MM.1S (cell line): Measurements from ENCODE around the gene ADAMTS2.
A peak's percentile ranks its signal among the peaks of the same experiment; 100 is the strongest.

Source experiments
- DNase-seq: peaks from one replicate; pipeline ENCODE4 v3.0.0-alpha.2; 2015
- H2AFZ ChIP-seq: fragments of 300-600 bp; sonication (generic); 2 replicates; pipeline ENCODE4 v1.6.0; 2016; ENCODE audit warnings: antibody characterized with exemption, low read length
- H3F3A ChIP-seq: fragments of 300-600 bp; sonication (generic); 2 replicates; pipeline ENCODE4 v1.6.1; 2016; ENCODE audit warnings: mild to moderate bottlenecking, antibody characterized with exemption, low read length, moderate library complexity, mixed read lengths; ENCODE audit not compliant: insufficient read depth
- H3K27ac ChIP-seq: fragments of 300-600 bp; sonication (generic); 2 replicates; pipeline ENCODE4 v1.5.1; 2016; ENCODE audit warnings: mild to moderate bottlenecking, low read length
- H3K27me3 ChIP-seq: fragments of 300-600 bp; sonication (generic); replicated peaks from 2 replicates; pipeline ENCODE4 v1.6.0; 2016; ENCODE audit warnings: low read length; ENCODE audit not compliant: insufficient read depth
- H3K36me3 ChIP-seq: fragments of 300-600 bp; sonication (generic); replicated peaks from 2 replicates; pipeline ENCODE4 v1.6.1; 2016; ENCODE audit warnings: mild to moderate bottlenecking, low read length, mixed read lengths; ENCODE audit not compliant: insufficient read depth
- H3K4me1 ChIP-seq: fragments of 300-600 bp; sonication (generic); 2 replicates; pipeline ENCODE4 v1.6.1; 2016; ENCODE audit warnings: low read length, mixed read lengths
- H3K4me2 ChIP-seq: fragments of 300-600 bp; sonication (generic); 2 replicates; pipeline ENCODE4 v1.6.0; 2016; ENCODE audit warnings: low read depth, low read length
- H3K4me3 ChIP-seq: fragments of 300-600 bp; sonication (generic); 2 replicates; pipeline ENCODE4 v1.5.1; 2016; ENCODE audit warnings: low read length, mixed read lengths
- H3K79me2 ChIP-seq: fragments of 300-600 bp; sonication (generic); 2 replicates; pipeline ENCODE4 v1.6.1; 2016; ENCODE audit warnings: mixed run types, low read length, mixed read lengths
- H3K9ac ChIP-seq: fragments of 300-600 bp; sonication (generic); 2 replicates; pipeline ENCODE4 v1.6.1; 2016; ENCODE audit warnings: low read length, mixed read lengths
- H3K9me2 ChIP-seq: fragments of 300-600 bp; sonication (generic); replicated peaks from 2 replicates; pipeline ENCODE4 v1.6.1; 2016; ENCODE audit warnings: mild to moderate bottlenecking, low read length, mixed read lengths; ENCODE audit not compliant: insufficient read depth
- H3K9me3 ChIP-seq: fragments of 300-600 bp; sonication (generic); replicated peaks from 2 replicates; pipeline ENCODE4 v1.6.1; 2016; ENCODE audit warnings: mild to moderate bottlenecking, low read length, mixed read lengths; ENCODE audit not compliant: insufficient read depth
- H4K20me1 ChIP-seq: fragments of 300-600 bp; sonication (generic); 2 replicates; pipeline ENCODE4 v1.6.1; 2016; ENCODE audit warnings: mild to moderate bottlenecking, low read length, moderate library complexity, mixed read lengths; ENCODE audit not compliant: insufficient read depth
- EZH2 ChIP-seq: fragments of 300-600 bp; sonication (generic); optimal IDR thresholded peaks from 2 replicates; pipeline ENCODE3; 2017; ENCODE audit warnings: low read depth, mild to moderate bottlenecking, antibody characterized with exemption, low read length, mixed read lengths
- EZH2phosphoT487 ChIP-seq: fragments of 300-600 bp; sonication (generic); IDR thresholded peaks from 2 replicates; pipeline ENCODE4 v1.6.1; 2018; ENCODE audit warnings: antibody characterized with exemption, low read length
- TF ChIP-seq, protein P1 (sequence below): fragments of 300-600 bp; sonication (generic); IDR thresholded peaks from 2 replicates; pipeline ENCODE4 v1.5.1; 2016; ENCODE audit warnings: antibody characterized with exemption, low read length, mixed read lengths

The ADAMTS2 gene

DNA sequence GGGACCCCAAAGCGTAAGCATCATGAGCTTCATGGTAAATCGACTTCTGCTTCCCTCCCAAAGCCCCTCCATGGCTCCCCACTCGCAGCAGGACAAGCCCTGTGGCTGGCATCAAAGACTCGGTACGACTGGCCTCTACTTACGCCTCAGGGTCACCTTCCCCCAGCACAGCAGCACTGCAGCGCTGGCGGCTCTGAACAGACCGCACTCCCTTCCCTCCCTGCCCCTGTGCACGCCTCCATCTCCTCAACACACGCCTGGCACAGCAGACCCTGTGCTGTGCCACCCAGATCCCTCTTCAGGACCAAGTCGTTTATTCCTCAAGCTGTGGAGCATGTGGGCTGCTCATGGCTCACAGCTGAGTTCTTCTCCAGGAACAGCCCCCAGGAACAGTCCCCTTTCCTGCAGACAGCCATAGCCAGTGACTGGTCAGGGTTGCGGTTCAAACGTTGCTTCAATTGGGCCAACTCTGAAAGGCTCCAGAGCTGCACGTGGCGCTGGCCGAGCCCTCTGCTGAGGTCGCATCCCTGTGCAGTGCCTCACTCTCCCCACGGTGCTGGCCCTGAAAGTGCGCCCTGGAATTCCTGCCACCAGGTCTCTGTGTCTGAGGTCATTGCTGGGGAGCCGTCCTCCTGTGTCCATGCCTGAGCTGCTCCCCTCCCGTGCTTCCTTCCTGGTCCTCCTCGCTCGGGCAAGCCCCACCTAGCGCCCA, 197.1 kb downstream of the ADAMTS2 start:
- Histone ChIP-seq H4K20me1 (no peaks in the 10 kb centered on the region), H3F3A (no peaks in the 10 kb centered on the region), H3K36me3 (no peaks in the 10 kb centered on the region), H3K4me2 (no peak overlapping the region), H2AFZ (no peak overlapping the region), H3K27ac (no peak overlapping the region), H3K9me3 (no peaks in the 10 kb centered on the region), H3K9ac (no peak overlapping the region), H3K4me3 (no peak overlapping the region), H3K4me1 (no peaks in the 10 kb centered on the region), H3K27me3 (peaks cover 13% of the 10 kb centered on the region), H3K79me2 (no peaks in the 10 kb centered on the region), H3K9me2 (no peaks in the 10 kb centered on the region)
- no peak for DNase-seq
- TF ChIP-seq EZH2phosphoT487 (no peak), EZH2 (no peak)
- TF ChIP-seq, protein P1, sequence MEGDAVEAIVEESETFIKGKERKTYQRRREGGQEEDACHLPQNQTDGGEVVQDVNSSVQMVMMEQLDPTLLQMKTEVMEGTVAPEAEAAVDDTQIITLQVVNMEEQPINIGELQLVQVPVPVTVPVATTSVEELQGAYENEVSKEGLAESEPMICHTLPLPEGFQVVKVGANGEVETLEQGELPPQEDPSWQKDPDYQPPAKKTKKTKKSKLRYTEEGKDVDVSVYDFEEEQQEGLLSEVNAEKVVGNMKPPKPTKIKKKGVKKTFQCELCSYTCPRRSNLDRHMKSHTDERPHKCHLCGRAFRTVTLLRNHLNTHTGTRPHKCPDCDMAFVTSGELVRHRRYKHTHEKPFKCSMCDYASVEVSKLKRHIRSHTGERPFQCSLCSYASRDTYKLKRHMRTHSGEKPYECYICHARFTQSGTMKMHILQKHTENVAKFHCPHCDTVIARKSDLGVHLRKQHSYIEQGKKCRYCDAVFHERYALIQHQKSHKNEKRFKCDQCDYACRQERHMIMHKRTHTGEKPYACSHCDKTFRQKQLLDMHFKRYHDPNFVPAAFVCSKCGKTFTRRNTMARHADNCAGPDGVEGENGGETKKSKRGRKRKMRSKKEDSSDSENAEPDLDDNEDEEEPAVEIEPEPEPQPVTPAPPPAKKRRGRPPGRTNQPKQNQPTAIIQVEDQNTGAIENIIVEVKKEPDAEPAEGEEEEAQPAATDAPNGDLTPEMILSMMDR = no peak

DNA sequence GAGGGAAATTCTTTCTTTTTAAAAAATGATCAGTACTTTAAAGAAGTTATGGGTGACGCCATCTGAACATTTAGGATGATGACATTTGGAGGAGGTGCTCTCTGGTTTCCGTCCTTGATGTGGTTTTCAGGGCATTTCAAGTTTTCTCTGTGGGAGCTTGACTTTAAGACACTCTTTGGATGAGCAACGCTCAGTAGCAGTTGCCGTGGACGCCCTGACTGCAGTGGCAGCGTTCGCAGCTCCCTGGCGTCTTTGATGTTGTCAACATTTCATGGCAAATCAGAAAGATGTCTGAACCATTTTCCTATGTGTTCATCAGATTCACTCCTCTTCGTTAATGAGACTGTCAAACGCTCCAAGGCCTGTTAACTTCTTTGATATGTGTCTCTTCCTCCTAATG, 199.0 kb downstream of the ADAMTS2 start:
- Histone ChIP-seq H2AFZ (no peak overlapping the region), H4K20me1 (no peaks in the 10 kb centered on the region), H3K27ac (peak overlapping the region; percentile 7; the same call in 1 of the 2 replicates), H3K4me1 (peaks cover 14% of the 10 kb centered on the region), H3K27me3 (peaks cover 13% of the 10 kb centered on the region), H3K4me2 (0 out of 2 replicates have a peak overlapping the region, but pooled peaks have one; percentile 27), H3F3A (no peaks in the 10 kb centered on the region), H3K79me2 (no peaks in the 10 kb centered on the region), H3K9me2 (no peaks in the 10 kb centered on the region), H3K9me3 (no peaks in the 10 kb centered on the region), H3K4me3 (no peak overlapping the region), H3K9ac (no peak overlapping the region), H3K36me3 (no peaks in the 10 kb centered on the region)
- no peak for DNase-seq
- TF ChIP-seq EZH2phosphoT487 (no peak), EZH2 (no peak)
- TF ChIP-seq, protein P1 = no peak

DNA sequence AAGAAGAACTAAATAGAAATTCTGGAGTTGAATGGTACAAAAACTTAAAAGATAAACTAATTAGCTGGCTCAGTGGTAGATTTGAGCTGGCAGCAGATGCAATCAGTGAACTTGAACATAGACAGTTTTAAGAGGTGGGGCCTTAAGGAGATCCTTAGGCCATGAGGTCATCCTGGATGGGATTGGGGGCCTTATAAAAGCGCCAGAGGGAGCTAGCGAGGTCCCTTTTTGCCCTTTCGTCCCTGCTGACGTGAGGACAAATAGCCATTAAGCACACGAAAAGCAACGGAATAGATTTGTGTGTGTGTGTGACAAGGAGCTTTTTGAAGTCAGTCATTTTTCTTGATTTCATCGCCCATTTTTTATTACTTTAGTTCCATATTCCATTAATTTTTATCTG, 201.8 kb downstream of the ADAMTS2 start:
- Histone ChIP-seq H3K79me2 (no peaks in the 10 kb centered on the region), H3K9ac (peak overlapping the region; percentile 15; the same call in 1 of the 2 replicates), H4K20me1 (no peaks in the 10 kb centered on the region), H2AFZ (no peak overlapping the region), H3K27ac (peak overlapping the region; percentile 81), H3K9me2 (no peaks in the 10 kb centered on the region), H3K27me3 (peaks cover 8% of the 10 kb centered on the region), H3K4me1 (peaks cover 14% of the 10 kb centered on the region), H3F3A (no peaks in the 10 kb centered on the region), H3K36me3 (no peaks in the 10 kb centered on the region), H3K4me3 (no peak overlapping the region), H3K9me3 (no peaks in the 10 kb centered on the region), H3K4me2 (no peak overlapping the region)
- TF ChIP-seq EZH2phosphoT487 (no peak), EZH2 (no peak)
- TF ChIP-seq, protein P1 = no peak
- peak; percentile 13 for DNase-seq
